GM21447 (cell line): ENCODE data around the gene C3orf20.
"Not testable (repeated sequence)": the region's sequence is repeated elsewhere in the genome, so short reads cannot be mapped to it uniquely, and the experiment has no call there.

Experiments used
- ATAC-seq: cut with Tn5 transposase; IDR thresholded peaks from one replicate; pipeline ENCODE4 v1.9.1; 2021; ENCODE audit not compliant: unreplicated experiment

The C3orf20 gene

GRCh38 chr3:14793858-14794234, 118.9 kb downstream of the C3orf20 start:
- no peak for ATAC-seq

DNA sequence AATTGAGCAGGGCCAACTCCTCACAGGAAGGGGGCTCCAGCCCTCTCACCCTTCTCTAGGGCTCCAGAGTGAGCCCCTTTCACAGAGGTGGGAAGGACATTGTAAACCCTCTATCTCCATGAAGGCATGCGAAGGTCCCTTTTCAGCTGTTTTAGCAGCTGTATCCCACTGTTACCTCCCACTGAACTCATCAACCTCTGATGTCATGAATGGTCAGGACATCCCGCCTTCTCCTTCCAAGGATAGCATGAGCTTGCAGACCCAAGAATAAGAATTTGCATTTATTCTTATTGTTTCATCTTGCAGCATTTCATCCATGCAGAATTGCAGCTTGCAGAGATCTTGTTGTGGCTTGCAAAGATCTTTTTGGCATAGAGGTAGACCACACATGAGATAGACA, 119.5 kb downstream of the C3orf20 start:
- ATAC-seq, result no peak

- no peak for ATAC-seq
Observed at GRCh38 chr3:14795996-14796395, 121.1 kb downstream of the C3orf20 start.

GRCh38 chr3:14796403-14797077, 121.6 kb downstream of the C3orf20 start:
- no peak for ATAC-seq

DNA sequence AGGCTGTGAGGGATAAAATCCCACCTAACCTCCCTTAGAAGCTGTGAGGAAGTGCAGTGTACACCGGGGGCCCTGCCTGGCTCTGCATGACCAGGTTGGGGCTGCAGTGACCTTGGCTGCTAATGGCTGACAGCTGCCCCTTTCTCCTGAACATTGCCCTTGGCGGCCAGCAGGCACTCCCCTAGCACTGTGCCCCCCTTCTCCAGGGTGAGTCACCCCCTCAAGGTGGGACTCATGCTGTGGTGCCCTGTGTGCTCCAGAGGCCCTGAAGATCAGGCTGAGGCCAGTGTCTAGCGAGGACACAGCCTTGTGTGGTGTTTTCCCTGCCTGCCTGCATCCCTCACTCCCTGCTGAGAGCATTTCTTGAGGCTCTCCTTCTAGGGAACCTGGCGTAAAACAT, 122.8 kb downstream of the C3orf20 start:
- no peak for ATAC-seq

DNA sequence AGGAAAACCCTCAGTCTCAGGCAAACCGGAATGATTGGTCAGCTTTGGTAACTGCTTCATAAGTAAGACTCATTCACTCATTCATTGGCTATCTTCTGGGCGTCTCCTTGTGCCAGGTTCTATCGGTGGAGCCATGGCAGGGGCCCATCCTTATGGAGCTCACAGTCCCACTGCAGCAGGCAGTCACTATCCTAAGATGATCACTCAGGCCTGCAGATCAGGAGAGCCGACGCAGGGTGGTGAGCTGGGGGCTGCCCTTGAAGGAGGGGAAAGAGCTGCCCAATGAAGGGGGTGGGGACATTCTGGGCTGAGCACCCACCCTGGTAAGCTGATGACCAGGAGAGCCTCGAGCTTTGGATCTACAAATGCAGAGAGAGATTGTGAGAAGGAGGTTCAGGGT, 123.3 kb downstream of the C3orf20 start:
- no peak for ATAC-seq

DNA sequence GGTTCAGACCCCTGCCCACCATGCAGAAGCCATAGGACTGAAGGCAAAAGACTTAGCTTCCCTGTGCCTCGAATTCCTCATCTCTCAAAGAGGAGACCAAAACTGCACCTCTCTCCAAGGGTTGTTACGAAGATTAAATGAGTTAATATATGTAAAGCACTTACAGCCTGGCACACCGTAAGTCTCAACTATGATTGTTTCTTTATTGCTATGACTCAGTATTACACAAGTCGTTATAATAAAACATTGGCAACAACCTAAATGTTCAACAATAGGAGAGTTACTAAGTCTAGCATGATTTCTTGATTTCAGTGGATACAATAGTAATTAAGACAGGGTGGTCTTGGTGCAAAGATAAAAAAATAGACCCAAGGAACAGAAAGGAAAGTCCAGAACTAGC, 124.2 kb downstream of the C3orf20 start:
- no peak for ATAC-seq

DNA sequence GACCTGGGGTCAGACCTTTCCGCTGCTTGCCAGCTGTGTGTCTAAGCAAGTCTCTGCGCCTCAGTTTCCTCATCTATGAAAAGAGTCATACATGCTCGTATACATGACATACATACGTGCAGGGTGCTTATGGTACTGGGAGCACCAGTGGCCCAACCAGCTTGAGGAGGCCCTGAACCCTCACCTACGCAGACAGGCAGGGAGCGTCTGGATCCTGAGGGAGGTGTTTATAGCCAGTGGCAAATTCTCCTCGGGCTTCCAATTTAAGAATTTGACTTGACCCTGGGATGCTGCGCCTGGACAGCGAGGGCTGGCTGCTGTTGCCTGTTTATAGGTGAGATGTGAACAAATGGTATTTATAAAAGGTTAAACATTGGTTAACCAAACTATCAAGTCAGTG, 126.1 kb downstream of the C3orf20 start:
- no peak for ATAC-seq

GRCh38 chr3:14801668-14802380, 126.9 kb downstream of the C3orf20 start:
- no peak for ATAC-seq

- ATAC-seq, result no peak
Observed at GRCh38 chr3:14802381-14802731, 127.4 kb downstream of the C3orf20 start.

- ATAC-seq, result no peak
Observed at GRCh38 chr3:14803101-14803980, 128.4 kb downstream of the C3orf20 start.

- no peak for ATAC-seq
Observed at GRCh38 chr3:14803981-14804834, 129.3 kb downstream of the C3orf20 start.

GRCh38 chr3:14804835-14805780, 130.2 kb downstream of the C3orf20 start:
- no peak for ATAC-seq

DNA sequence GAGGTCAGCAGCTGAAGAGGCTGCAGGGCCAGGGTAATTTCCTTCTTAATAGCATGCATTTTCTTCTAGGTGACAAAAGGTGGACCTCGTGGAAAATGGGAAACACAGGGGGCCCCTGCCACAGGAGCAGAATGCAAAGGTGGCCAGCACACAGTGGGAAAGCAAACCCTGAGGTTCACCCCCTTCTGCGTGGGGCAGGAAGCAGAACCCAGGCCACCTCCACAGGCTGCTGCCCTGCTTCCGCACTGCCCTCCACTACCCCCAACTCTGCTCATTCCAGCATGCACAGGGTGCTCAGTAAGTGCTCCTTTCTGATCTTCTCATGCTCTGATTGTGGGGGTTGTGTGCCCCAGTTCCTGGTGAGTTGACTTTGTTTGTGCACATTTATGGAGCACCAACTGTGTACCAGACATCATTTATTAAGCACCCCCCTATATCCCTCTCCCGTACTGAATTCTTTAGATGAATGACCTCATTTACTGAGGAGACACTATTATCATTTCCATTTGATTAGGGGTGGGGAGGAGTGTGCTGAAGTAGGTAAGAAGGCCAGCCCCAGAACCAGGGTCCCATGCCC, 131.1 kb downstream of the C3orf20 start:
- no peak for ATAC-seq

GRCh38 chr3:14806641-14807263, 131.8 kb downstream of the C3orf20 start:
- ATAC-seq, result no peak

- no peak for ATAC-seq
Observed at GRCh38 chr3:14808025-14808424, 133.1 kb downstream of the C3orf20 start.

- no peak for ATAC-seq
Observed at GRCh38 chr3:14808502-14809266, 133.7 kb downstream of the C3orf20 start.

GRCh38 chr3:14809611-14810010, 134.7 kb downstream of the C3orf20 start:
- ATAC-seq, result not testable (repeated sequence)
